ENCODE data around the gene EIF4E3.

The EIF4E3 gene

DNA sequence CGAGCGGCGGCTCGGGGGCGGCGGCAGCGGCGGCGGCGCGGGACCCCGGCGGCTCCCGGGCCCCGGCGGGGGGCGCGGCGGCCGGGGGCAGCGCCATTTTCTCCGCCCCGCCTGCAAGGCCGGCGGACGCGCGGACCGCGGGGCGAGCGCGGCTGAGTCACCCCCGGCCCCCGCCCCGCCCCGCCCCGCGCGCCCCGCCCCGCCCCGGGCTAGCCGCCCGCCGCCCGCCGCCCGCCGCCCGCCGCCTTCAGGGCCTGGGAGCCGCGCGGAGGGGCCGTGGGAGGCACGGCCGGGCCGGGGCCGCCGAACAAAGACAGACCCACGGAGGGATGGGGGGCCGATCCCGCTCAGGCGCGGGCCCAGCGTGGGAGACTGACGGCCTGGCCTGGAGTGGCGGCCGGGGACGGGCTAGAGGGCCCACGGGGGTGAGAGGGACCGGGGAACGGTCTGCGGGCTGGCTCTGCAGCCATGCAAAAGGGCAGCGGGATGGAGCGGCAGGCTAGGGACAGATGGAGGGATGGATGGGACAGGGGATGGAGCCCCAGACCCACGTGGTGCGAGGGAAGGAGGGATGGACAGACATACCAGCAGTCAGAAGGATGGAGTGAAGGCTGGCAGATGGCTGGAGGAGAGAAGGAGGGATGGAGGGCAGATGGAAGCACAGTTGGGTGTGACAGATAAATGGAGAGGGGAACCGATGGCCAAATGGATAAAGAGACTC is at the start of gene EIF4E3:
TSS of gene EIF4E3 (minus strand) at position 132 of the 721 bp plus-strand sequence. CDS start at position 97, 35 bp downstream.
- DNase-seq (ENCODE audit: low read depth in 2 of 2) = no peak

DNA sequence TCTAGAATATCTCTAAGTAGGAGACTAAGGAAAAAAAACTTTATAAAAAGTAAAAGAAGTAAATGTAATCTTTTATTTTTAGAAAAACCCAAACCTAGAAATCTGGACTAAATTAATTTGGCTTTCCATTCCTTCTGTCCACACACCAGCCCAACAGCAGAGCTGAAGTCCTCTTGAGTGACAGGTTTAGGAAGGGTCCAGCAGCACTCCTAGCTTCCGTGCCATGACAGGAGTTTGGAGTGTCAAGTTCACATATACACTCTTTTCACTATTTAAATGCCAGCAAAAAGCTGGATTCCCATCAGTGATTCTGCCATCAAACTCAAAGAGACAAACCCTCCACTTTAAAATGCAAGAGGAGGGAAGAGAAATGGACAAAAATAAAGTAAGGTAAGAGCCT is 46.7 kb upstream of the EIF4E3 start:
- no peak for DNase-seq (ENCODE audit: low read depth in 2 of 2)

DNA sequence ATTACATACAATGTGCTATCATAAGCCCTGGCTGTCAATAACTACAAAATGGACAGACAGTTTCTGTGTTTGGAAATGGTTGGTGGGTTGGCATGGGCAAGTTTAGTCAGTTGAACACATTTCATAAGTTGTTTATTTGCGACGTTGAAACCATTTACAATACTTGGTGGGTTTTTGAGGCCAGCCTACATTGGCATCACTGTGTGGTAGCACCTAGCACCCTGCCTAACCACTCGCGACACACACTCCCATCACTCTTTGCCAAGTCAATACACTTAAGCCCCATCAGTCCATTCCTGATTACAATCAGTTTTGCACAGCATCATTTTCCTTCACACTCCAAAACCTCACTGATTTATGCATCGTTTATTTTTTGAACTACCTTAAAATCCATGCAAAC is 45.9 kb upstream of the EIF4E3 start:
- no peak for DNase-seq (ENCODE audit: low read depth in 2 of 2)

DNA sequence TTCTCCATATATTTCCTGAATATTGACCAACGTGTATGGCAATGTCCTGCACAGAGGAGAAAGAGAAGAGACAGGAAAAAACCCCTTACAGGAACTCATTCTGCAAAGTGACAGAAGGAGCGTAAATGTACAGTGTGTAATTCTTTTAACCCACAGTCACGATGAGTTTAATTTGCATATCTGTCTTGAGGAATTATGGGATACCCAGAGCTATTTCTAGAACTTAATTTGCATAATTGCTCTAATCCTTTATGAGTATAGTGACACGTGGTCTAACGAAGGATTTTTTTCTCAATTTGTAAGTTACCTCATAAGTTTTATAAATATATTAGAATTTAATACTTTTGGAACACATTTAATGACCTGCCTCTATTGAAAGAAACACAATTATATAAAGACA is 38.2 kb upstream of the EIF4E3 start:
- no peak for DNase-seq (ENCODE audit: low read depth in 2 of 2)

DNA sequence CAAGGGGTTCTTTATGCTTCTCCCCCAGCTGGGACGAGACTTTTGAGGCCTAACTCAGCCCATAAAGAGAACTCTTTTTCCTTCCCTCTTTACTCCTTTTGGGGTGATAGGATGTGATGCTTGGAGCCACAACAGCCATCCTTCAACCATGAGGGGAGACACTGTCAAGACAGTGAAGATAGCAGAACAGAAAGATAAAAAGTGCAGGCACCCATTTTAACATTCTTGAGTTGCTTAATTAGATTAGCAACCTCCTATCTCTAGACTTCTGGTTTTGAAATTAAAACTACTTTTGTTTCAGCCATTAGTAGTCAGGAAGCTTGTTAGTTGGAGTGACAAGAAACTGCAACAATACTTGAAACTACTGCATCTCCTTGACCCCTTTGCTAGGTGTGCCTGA is 34.9 kb upstream of the EIF4E3 start:
- no peak for DNase-seq (ENCODE audit: low read depth in 2 of 2)

DNA sequence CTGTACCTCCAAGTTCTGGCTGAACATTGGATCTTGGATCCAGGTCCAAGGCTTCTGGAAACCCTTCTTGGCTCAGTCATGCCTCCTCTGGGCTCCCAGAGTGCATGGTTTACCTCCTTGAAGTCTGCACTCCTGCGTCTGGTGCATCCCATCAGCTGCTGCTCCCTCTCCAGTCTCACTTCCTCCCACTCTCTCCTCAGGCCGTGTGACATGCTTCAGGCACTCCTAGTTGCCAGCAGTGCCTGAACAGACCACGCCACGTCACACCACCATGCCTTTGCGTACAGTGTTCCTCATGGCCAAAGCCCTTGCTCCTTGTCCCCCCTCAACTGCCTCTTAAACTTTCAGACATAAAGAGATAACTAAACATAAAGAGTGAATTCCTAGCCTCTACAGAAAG is 34.2 kb upstream of the EIF4E3 start:
- DNase-seq (ENCODE audit: low read depth in 2 of 2) = no peak

DNA sequence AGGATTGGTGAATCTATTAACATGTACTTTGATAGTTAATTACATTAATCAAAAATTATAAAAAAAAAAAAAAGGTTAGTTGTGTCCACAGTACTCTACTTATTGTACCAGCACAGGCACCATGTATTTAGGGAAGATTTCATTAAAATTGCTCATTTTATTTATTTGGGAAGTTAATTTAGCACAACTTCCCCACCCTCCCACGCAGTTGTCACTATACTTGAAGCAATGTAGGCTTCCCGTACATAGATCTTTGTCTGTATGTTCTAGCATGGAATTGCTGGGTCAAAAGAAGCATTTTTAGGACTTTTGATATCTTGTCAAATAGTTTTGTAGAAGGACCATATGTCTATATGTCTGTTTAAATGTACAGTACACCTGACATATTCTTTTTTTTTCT is 32.9 kb upstream of the EIF4E3 start:
- DNase-seq (ENCODE audit: low read depth in 2 of 2) = no peak

DNA sequence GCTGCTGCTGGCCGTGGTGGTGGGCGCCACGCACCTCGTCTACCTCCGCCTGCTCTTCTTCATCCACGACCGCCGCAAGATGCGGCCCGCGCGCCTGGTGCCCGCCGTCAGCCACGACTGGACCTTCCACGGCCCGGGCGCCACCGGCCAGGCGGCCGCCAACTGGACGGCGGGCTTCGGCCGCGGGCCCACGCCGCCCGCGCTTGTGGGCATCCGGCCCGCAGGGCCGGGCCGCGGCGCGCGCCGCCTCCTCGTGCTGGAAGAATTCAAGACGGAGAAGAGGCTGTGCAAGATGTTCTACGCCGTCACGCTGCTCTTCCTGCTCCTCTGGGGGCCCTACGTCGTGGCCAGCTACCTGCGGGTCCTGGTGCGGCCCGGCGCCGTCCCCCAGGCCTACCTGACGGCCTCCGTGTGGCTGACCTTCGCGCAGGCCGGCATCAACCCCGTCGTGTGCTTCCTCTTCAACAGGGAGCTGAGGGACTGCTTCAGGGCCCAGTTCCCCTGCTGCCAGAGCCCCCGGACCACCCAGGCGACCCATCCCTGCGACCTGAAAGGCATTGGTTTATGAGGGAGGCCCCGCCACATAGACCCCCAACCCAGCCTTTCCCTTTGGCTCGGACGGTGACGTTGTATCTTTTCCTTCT is 29.5 kb upstream of the EIF4E3 start:
- no peak for DNase-seq (ENCODE audit: low read depth in 2 of 2)

DNA sequence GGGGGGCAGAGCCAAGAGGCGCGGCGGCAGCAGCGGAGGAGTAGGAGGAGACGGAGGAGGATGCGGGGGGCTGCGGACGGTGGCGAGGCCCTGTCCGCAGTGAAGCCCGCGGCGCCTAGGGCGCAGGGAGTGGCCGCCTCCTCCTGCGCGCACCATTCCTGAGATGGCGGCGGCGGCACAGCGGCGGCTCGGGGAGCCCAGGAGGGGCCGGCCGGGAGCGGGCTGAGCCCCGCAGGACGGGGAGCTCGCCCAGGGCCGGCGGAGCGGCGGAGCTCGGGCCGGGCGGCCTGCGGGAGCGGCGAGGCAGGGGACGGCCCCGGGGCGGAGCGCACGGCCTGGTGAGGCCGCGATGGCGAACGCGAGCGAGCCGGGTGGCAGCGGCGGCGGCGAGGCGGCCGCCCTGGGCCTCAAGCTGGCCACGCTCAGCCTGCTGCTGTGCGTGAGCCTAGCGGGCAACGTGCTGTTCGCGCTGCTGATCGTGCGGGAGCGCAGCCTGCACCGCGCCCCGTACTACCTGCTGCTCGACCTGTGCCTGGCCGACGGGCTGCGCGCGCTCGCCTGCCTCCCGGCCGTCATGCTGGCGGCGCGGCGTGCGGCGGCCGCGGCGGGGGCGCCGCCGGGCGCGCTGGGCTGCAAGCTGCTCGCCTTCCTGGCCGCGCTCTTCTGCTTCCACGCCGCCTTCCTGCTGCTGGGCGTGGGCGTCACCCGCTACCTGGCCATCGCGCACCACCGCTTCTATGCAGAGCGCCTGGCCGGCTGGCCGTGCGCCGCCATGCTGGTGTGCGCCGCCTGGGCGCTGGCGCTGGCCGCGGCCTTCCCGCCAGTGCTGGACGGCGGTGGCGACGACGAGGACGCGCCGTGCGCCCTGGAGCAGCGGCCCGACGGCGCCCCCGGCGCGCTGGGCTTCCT is 28.8 kb upstream of the EIF4E3 start, which contains the start of gene GPR27:
TSS of gene GPR27 (plus strand) at position 155 of the 909 bp plus-strand sequence. CDS start at position 350, 195 bp downstream.
- DNase-seq (ENCODE audit: low read depth in 2 of 2) = no peak

DNA sequence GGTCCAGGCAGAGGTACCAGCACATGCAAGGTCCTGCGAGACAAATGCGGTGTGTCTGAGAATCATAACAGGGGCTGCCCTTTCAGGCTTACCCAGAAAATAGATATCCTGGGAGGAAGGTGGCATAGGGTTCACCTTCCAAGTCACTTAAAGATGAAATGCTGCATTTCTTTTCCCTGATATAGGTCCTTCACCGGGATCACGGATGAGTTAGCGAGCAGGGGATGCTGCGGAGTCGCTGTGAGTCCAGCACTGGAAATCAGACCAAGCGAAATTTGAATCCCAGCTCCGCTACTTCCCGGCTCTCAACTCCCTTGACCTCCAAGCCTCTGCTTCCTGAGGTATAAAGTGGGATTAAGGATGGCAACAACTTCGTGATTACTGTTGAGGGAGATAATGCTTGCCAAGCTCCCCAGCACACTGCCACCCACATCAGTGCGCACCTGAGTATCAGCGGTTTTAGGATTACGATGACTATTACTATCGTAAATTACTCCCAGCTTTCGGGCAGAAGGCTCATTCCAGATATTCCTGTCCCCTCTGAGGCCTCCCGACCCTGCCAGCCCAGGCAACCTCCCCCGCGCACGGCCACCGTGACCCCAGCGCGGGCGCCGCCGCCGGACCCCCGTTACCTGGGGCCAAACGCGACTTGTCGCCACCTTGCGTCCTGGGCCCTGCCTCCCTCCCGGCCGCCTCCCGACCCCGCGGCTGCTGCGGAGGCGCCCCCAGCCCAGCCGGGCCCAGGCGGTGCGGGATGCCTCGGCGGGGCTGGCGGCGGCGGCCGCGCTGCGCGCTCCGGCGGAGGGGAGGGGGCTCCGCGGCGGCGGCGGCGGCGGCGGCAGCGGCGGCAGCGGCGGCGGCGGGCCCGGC is 27.9 kb upstream of the EIF4E3 start:
- DNase-seq (ENCODE audit: low read depth in 2 of 2) = no peak

DNA sequence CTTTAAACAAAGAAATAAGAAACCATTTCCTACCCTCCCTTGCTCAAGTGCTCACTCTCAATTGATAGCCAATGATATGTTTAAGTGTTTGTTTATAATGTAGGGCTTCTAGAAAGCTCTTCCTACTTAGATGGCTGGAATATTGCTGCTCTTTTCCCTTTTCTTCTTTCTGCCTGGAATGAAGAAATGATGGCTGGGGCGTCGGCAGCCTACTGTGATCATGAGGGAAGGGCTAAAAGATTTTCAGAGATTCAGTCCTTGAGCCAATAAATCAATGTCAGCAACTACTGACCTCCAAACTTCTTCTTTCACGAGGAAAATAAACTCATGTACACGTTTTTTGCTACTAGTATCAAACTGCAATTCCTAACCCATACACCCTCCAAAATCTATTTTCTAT is 26.4 kb upstream of the EIF4E3 start:
- no peak for DNase-seq (ENCODE audit: low read depth in 2 of 2)

DNA sequence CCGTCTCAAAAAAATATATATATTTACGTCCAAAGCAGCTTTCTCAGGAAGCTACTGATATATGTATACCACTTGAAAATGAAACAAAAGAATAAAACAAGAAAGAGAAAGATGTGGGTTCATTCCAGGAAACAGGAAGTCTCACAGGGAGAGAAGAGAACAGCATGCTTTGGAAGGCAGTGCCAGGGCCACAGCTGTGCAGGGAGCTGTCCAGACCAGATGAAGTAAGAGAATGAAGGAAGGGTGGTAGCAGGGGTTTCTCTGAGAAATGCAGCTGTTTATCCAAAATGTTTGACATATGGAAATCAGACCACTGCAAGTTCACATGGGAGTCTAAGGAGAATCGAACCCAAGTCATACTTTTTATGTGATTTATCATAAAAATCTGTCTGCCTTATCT is 19.5 kb upstream of the EIF4E3 start:
- no peak for DNase-seq (ENCODE audit: low read depth in 2 of 2)

DNA sequence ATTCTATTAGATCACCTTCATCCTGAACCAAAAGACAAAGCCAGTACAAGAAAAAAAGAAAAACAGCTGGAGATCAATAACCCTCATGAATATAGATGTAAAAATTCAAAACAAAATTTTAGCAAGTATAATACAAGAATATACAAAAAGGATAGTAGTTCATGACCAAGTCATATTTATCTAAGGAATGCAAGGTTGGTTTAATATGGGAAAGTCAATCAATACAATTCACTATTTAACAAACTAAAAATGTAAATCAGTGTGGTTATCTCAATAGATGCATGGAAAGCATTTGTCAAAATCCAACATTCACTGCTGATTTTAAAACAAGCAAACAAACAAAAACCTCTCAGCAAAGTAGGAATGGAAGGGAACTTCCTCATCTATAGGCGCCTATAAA is 17.4 kb upstream of the EIF4E3 start:
- DNase-seq (ENCODE audit: low read depth in 2 of 2) = no peak

DNA sequence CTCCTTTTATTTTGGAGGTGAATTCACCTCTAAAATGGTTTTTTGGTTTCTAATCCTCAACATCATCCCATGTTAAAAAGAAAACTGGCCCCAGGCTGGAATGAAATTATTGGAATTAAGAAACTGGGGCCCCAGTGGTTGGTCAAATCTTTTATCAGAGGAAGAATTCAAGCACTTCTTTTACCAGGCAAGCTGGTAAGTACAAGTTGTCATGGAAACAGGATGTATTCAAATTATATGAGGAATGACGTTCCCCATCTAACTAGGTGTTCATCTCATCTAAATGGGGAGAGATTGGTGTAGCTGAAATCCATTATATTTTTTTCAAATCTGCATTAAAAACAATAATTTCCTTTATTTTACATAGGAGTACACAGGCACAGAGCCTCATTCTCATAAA is 9.7 kb upstream of the EIF4E3 start:
- DNase-seq (ENCODE audit: low read depth in 2 of 2) = no peak

DNA sequence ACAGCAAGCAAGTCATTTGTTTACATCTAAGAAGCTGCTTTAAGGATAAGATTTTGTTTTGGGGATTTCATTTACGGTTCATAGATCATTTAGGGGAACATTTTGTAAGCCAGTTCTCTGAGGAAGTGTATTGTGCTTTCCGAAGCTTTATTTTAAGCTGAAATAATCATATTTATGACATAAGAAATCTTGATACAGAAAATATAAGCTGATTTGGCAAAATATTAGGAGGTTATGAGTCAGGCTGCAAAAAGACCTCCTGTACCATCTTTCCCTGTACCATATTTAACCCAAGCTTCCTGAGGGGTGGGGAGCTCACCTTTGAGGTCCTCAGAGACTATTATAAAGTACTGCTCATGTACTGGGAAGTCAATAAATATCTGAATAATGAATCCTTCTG is 8.1 kb upstream of the EIF4E3 start:
- no peak for DNase-seq (ENCODE audit: low read depth in 2 of 2)

DNA sequence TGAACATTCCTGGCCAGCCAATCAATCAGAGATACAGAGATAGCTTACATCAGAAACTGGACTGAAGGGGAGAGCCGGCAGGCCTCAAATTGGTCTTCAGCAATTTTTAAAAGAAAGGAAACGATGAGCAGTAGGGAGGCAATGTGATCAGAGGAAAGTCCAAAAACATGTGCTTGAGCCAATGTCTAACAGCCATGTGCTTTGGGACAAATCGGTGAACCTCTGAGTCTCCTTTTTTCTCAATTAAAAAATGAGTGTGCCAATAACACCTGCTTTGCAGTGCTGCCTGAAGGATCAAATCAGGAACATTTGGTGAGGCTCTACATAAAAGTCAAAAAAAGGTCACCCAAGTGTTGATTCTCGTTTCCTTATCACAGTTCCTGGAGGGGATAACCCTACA is 7.4 kb upstream of the EIF4E3 start:
- DNase-seq (ENCODE audit: low read depth in 2 of 2) = no peak

DNA sequence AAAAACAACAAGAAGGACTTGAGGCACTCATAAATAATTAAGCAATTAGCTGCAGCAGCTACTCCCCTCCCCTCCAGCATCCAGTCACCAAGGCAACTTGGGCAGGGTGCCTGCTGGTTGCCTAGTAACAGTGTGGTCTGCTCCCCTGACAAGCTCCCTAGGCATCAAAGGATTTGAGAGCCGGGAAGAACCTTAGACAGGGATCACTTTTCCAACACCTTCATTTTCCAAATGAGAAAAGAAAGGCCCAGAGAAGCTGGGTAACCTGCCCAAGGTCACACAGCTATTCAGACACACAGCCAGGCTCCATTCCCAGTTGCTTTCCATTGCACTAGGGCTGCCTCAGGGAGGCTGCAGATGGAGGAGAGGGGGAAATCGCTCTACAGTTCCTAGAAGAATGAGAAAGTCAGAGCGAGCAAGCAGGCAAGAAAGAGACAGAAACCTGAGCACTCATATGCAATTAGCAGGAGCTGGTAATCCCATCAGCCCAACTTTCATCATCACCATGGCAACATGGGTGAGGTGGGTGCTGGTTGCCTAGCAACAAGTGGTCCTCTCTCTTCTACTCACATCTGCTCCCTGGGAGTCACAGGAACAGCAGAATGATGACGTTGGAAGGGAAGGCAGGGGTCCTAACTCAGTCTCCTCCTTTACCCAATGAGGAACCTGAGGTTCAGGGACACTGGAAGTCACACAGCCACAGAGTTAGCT is 3.6 kb upstream of the EIF4E3 start:
- no peak for DNase-seq (ENCODE audit: low read depth in 2 of 2)

DNA sequence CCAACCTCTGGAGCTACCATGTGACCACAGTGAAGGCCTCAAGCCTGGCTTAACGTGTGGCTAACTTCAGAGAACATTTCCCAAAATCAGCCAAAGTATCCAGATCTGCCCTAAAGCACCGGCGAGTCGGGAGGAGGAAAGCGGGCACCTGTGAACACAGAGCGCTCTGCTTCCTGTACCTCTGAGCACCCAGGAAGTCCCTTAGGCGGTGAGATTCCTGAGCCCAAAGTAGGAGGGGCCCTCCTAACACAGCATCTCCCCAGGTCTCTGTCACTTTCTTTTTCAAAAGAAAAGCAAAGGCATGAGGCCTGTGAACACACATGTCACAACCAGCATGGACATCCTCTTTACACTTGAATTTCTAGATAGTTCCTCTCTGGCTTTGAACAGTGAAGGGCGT is 944 bp upstream of the EIF4E3 start:
- no peak for DNase-seq (ENCODE audit: low read depth in 2 of 2)

DNA sequence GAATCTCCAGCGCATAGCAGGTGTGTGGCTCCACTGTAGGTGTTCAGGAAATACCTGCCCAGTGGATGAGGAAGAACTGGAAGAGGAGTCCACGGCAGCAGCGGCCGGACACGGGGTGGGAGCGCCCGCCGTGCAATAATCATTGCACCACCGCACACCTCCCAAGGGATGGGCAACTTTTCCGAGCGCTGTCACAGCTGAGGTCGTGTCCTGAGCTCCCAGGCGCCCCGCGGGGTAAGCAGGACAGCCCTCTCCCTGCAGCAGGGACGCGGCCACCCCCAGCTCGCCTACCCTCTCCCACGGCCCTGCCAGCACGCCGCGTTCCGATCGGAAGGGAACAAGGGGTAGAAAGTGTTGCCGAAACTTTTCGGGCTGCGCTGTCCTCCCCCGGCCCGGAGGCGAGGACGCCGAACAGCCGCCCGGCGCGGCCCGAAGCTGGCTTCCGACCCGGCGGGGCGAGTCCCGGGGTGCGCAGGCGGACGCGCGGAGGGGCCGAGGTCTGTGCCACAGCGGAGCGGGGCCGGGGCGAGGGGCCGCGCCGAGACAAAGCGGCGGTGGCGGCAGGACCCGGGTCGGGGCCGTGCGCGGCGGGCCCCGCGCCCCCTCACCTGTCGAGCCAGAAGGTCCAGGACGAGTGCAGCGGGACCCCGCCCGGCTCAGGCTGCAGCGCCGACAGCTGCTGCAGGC is 475 bp downstream of the EIF4E3 start:
- DNase-seq (ENCODE audit: low read depth in 2 of 2) = peak in 1 of 2 donors; percentile 28

DNA sequence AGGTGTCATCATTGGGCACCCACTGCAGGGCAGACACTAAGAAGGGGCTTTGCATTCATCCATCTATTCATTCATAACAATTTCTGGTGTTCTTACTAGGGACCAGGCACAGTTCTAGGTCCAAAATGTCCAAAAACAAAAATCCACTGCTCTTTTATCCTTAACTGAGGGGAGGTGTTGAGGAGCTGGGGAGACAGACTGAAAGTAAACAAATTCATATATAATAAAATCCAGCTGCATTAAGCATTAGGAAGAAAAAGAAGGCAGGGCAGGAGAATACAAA is 1.1 kb downstream of the EIF4E3 start:
- DNase-seq (ENCODE audit: low read depth in 2 of 2) = no peak

Data from stimulated activated CD8-positive, alpha-beta memory T cell treated with anti-CD3 and anti-CD28 coated beads, Interleukin-2, amount 100 ng/mL, for 48 hours (primary cell).